H9 (cell line): ENCODE data around the gene BAG2. TPM values are rescaled to one million over a fixed set of nuclear protein-coding genes. Genes with fewer than 3 reads are reported as not detected.

ENCODE experiments used
- DNase-seq: peaks from one replicate; pipeline ENCODE4 v3.0.0-alpha.2; 2017
- H2AFZ ChIP-seq: one replicate; pipeline ENCODE4 v1.6.1; 2013; ENCODE audit warnings: mild to moderate bottlenecking, low read length, control low read depth, moderate library complexity
- H2AK5ac ChIP-seq: 2 replicates; pipeline ENCODE4 v1.6.1; 2013; ENCODE audit warnings: low read length, control low read depth, mixed read lengths; ENCODE audit not compliant: insufficient read length
- H2BK120ac ChIP-seq: one replicate; pipeline ENCODE4 v1.6.1; 2013; ENCODE audit warnings: low read depth, mild to moderate bottlenecking, low read length, control low read depth, inconsistent platforms; ENCODE audit not compliant: poor library complexity, severe bottlenecking
- H2BK12ac ChIP-seq: 2 replicates; pipeline ENCODE4 v1.6.1; 2013; ENCODE audit warnings: low read length, control low read depth, mixed read lengths, low read depth; ENCODE audit not compliant: insufficient read length
- H2BK15ac ChIP-seq: 2 replicates; pipeline ENCODE4 v1.6.1; 2013; ENCODE audit warnings: low read depth, low read length, control low read depth
- H2BK20ac ChIP-seq: one replicate; pipeline ENCODE4 v1.6.1; 2013; ENCODE audit warnings: low read depth, mild to moderate bottlenecking, low read length, control low read depth, inconsistent platforms; ENCODE audit not compliant: poor library complexity, severe bottlenecking
- H2BK5ac ChIP-seq: 2 replicates; pipeline ENCODE4 v1.6.1; 2013; ENCODE audit warnings: low read length, control low read depth, mixed read lengths; ENCODE audit not compliant: insufficient read length
- H3K14ac ChIP-seq: 2 replicates; pipeline ENCODE4 v1.6.1; 2013; ENCODE audit warnings: low read length, control low read depth; ENCODE audit not compliant: insufficient read depth
- H3K18ac ChIP-seq: 2 replicates; pipeline ENCODE4 v1.6.1; 2013; ENCODE audit warnings: low read depth, mild to moderate bottlenecking, mixed read lengths, low read length, control low read depth; ENCODE audit not compliant: insufficient read length
- H3K23ac ChIP-seq: 2 replicates; pipeline ENCODE4 v1.6.1; 2013; ENCODE audit warnings: low read length, control low read depth, mixed read lengths, low read depth; ENCODE audit not compliant: insufficient read length
- H3K23me2 ChIP-seq: 2 replicates; pipeline ENCODE4 v1.6.1; 2013; ENCODE audit warnings: low read depth, mild to moderate bottlenecking, mixed read lengths, low read length, control low read depth; ENCODE audit not compliant: insufficient read length, poor library complexity, severe bottlenecking
- H3K27ac ChIP-seq: 2 replicates; pipeline ENCODE4 v1.5.1; 2013; ENCODE audit warnings: low read length, control low read depth, mixed read lengths, low read depth; ENCODE audit not compliant: insufficient read length
- H3K27me3 ChIP-seq: 2 replicates; pipeline ENCODE4 v1.6.1; 2013; ENCODE audit warnings: low read length, control low read depth, inconsistent platforms; ENCODE audit not compliant: insufficient read depth
- H3K4ac ChIP-seq: 2 replicates; pipeline ENCODE4 v1.6.1; 2013; ENCODE audit warnings: low read depth, mild to moderate bottlenecking, control low read depth, inconsistent platforms, low read length, moderate library complexity
- H3K4me1 ChIP-seq: 2 replicates; pipeline ENCODE4 v1.6.1; 2013; ENCODE audit warnings: low read length, control low read depth, inconsistent platforms; ENCODE audit not compliant: insufficient read depth
- H3K4me2 ChIP-seq: 2 replicates; pipeline ENCODE4 v1.6.1; 2013; ENCODE audit warnings: low read length, control low read depth, mixed read lengths; ENCODE audit not compliant: insufficient read length, insufficient read depth
- H3K56ac ChIP-seq: 2 replicates; pipeline ENCODE4 v1.6.1; 2013; ENCODE audit warnings: low read depth, mild to moderate bottlenecking, mixed read lengths, low read length, control low read depth; ENCODE audit not compliant: insufficient read length
- H3K79me1 ChIP-seq: 2 replicates; pipeline ENCODE4 v1.6.1; 2013; ENCODE audit warnings: low read depth, mild to moderate bottlenecking, moderate library complexity, low read length, control low read depth, inconsistent platforms; ENCODE audit not compliant: insufficient read depth, poor library complexity, severe bottlenecking
- H3K79me2 ChIP-seq: 2 replicates; pipeline ENCODE4 v1.6.1; 2013; ENCODE audit warnings: low read length, control low read depth, inconsistent platforms; ENCODE audit not compliant: insufficient read depth
- H3K9ac ChIP-seq: 2 replicates; pipeline ENCODE4 v1.6.1; 2013; ENCODE audit warnings: low read length, control low read depth, mixed read lengths; ENCODE audit not compliant: insufficient read length; ENCODE audit errors: extremely low read depth
- H3K9me3 ChIP-seq: one replicate; pipeline ENCODE4 v1.6.1; 2013; ENCODE audit warnings: low read depth, low read length, inconsistent platforms; ENCODE audit not compliant: control insufficient read depth
- H3T11ph ChIP-seq: one replicate; pipeline ENCODE4 v1.6.1; 2013; ENCODE audit warnings: mild to moderate bottlenecking, low read length, control low read depth, inconsistent platforms
- H4K20me1 ChIP-seq: one replicate; pipeline ENCODE4 v1.6.1; 2013; ENCODE audit not compliant: control insufficient read depth, insufficient read length, insufficient read depth
- H4K5ac ChIP-seq: 2 replicates; pipeline ENCODE4 v1.6.1; 2013; ENCODE audit warnings: low read depth, mild to moderate bottlenecking, mixed read lengths, low read length, control low read depth; ENCODE audit not compliant: insufficient read length
- H4K8ac ChIP-seq: replicated peaks from 2 replicates; pipeline ENCODE4 v1.6.1; 2013; ENCODE audit warnings: low read length, control low read depth, mixed read lengths, low read depth; ENCODE audit not compliant: insufficient read length
- H4K91ac ChIP-seq: 2 replicates; pipeline ENCODE4 v1.6.1; 2013; ENCODE audit warnings: low read depth, mild to moderate bottlenecking, moderate library complexity, mixed read lengths, low read length, control low read depth; ENCODE audit not compliant: insufficient read length
- H3K27ac Mint-ChIP-seq, 3 experiments: 2 replicates in 2 of 3; 3 replicates in 1 of 3; pipeline ENCODE4 v1.8.0; 2020 to 2021; ENCODE audit warnings: mixed read lengths in 3 of 3, mild to moderate bottlenecking in 1 of 3, moderate library complexity in 1 of 3
- H3K27me3 Mint-ChIP-seq: 2 replicates; pipeline ENCODE4 v1.8.0; 2021; ENCODE audit warnings: low read depth, mild to moderate bottlenecking, moderate library complexity, mixed read lengths
- H3K36me3 Mint-ChIP-seq, 3 experiments: 2 replicates in 2 of 3; 3 replicates in 1 of 3; pipeline ENCODE4 v1.8.0; 2020 to 2021; ENCODE audit warnings: low read depth in 3 of 3, mixed read lengths in 3 of 3; ENCODE audit not compliant: insufficient read depth in 1 of 3
- H3K4me1 Mint-ChIP-seq, 2 experiments: 2 replicates each; pipeline ENCODE4 v1.8.0; 2020; ENCODE audit warnings: mixed read lengths in 2 of 2
- H3K4me3 Mint-ChIP-seq, 2 experiments: 2 replicates in 1 of 2; 3 replicates in 1 of 2; pipeline ENCODE4 v1.8.0; 2020 to 2021; ENCODE audit warnings: mild to moderate bottlenecking in 2 of 2, mixed read lengths in 2 of 2, moderate library complexity in 1 of 2
- H3K9me3 Mint-ChIP-seq, 2 experiments: 2 replicates in 1 of 2; 3 replicates in 1 of 2; pipeline ENCODE4 v1.8.0; 2020; ENCODE audit warnings: mild to moderate bottlenecking in 2 of 2, mixed read lengths in 2 of 2, moderate library complexity in 1 of 2
- CTCF ChIP-seq: fragments of 200-600 bp; sonication (generic); conservative IDR thresholded peaks from 3 replicates; pipeline ENCODE4 v1.8.0; 2021; ENCODE audit warnings: antibody characterized with exemption, mild to moderate bottlenecking
- WGBS: extraction: QIAGEN DNeasy Blood & Tissue Kit; methylation state at CpG from one replicate; pipeline ENCODE4 v1.1.7; 2013; ENCODE audit warnings: missing lambda C conversion rate, low lambda C conversion rate, mixed read lengths; ENCODE audit not compliant: insufficient read length; ENCODE audit errors: extremely low coverage; 5-methylcytosine and 5-hydroxymethylcytosine counted together
- total RNA-seq: library from RNA; stranded (reverse); gene quantifications from 2 replicates; pipeline ENCODE4 v1.2.1, GENCODE V29; 2021

Gene BAG2
- total RNA-seq, 1 experiment from 2014 or later: 8.4 TPM

- no peak for TF ChIP-seq CTCF
- no peak overlapping the region for H4K91ac ChIP-seq
- no peak overlapping the region for H3K27ac ChIP-seq
- H4K20me1 ChIP-seq: no peaks in the 10 kb centered on the region
- no peak overlapping the region for H3K18ac ChIP-seq
- no peak overlapping the region for H3T11ph ChIP-seq
- H2BK120ac ChIP-seq: no peak overlapping the region
- H2AFZ ChIP-seq: no peak overlapping the region
- H3K79me2 ChIP-seq: no peaks in the 10 kb centered on the region
- no peaks in the 10 kb centered on the region for H3K4me1 Mint-ChIP-seq
- H3K9ac ChIP-seq: no peak overlapping the region
- no peak overlapping the region for H3K4ac ChIP-seq
- peaks cover 5 to 15% of the 10 kb centered on the region in 2 experiments; a peak in 4 of 5 replicates for H3K9me3 Mint-ChIP-seq
- no peak overlapping the region for H2AK5ac ChIP-seq
- H4K8ac ChIP-seq: no peak overlapping the region
- H3K23me2 ChIP-seq: no peaks in the 10 kb centered on the region
- no peaks in the 10 kb centered on the region for H3K79me1 ChIP-seq
- H2BK5ac ChIP-seq: no peak overlapping the region
- no peak overlapping the region for H2BK20ac ChIP-seq
- no peak overlapping the region for H3K4me3 Mint-ChIP-seq
- no peaks in the 10 kb centered on the region for H3K9me3 ChIP-seq
- H3K27me3 ChIP-seq: no peaks in the 10 kb centered on the region
- H3K56ac ChIP-seq: no peak overlapping the region
- H3K27me3 Mint-ChIP-seq: no peaks in the 10 kb centered on the region
- no peak overlapping the region for H3K27ac Mint-ChIP-seq
- H2BK15ac ChIP-seq: no peak overlapping the region
- no peak overlapping the region for H3K14ac ChIP-seq
- H3K23ac ChIP-seq: no peak overlapping the region
- no peak overlapping the region for H4K5ac ChIP-seq
- H3K36me3 Mint-ChIP-seq: peaks cover 27 to 36% (median 36%) of the 10 kb centered on the region in 3 experiments
- DNase-seq: no peak
- no peak overlapping the region for H3K4me2 ChIP-seq
- WGBS: no CpG with 5 or more reads among the region's 3 CpGs
- H2BK12ac ChIP-seq: no peak overlapping the region
- no peaks in the 10 kb centered on the region for H3K4me1 ChIP-seq
Observed at GRCh38 chr6:57162516-57162915, 9.6 kb upstream of the BAG2 start.
